GM10248 (cell line): ENCODE measurements around the gene NSD1.

Source experiments
- CTCF ChIA-PET: fragments of 300-600 bp; sonication (Branson Sonifier 250); formaldehyde crosslinking; extraction: SDS; loops from one replicate; lab custom pipeline; 2021; ENCODE audit warnings: antibody characterized with exemption; lab: Yijun Ruan, JAX
- POLR2A ChIA-PET: fragments of 350-650 bp; sonication (Branson Sonifier 250); formaldehyde crosslinking; extraction: SDS; loops from one replicate; lab custom pipeline; 2020; ENCODE audit warnings: antibody characterized with exemption; lab: Yijun Ruan, JAX
- DNase-seq: peaks from one replicate; pipeline ENCODE4 v3.0.0; 2012; ENCODE audit errors: extremely low spot score
- CTCF ChIP-seq: IDR thresholded peaks from 2 replicates; pipeline ENCODE4 v1.5.1; 2012; ENCODE audit warnings: mild to moderate bottlenecking, low read depth; ENCODE audit errors: extremely low read depth, missing control alignments, control extremely low read depth

Gene NSD1

GRCh38 chr5:177271113-177271512 is 137.5 kb downstream of the NSD1 start:
- TF ChIP-seq CTCF, result no peak
- no peak for DNase-seq
- ChIA-PET CTCF (interaction anchor here (1.0 to 1.3 kb wide), 6 partner anchors 9 to 164 kb away, joined by 3 to 5 read pairs (median 4); no protein-coding TSS in a partner anchor), POLR2A (no interaction called here)

- no peak for TF ChIP-seq CTCF
- POLR2A ChIA-PET, result no interaction called here
- DNase-seq, result no peak
- CTCF ChIA-PET, result no interaction called here
Observed at GRCh38 chr5:177275883-177276282, 142.3 kb downstream of the NSD1 start.

GRCh38 chr5:177276886-177277285 is 143.3 kb downstream of the NSD1 start:
- ChIA-PET POLR2A (no interaction called here), CTCF (no interaction called here)
- no peak for DNase-seq
- no peak for TF ChIP-seq CTCF

GRCh38 chr5:177288191-177288590 is 154.6 kb downstream of the NSD1 start:
- no peak for TF ChIP-seq CTCF
- CTCF ChIA-PET, result interaction anchor here (0.6 to 1.5 kb wide), 3 partner anchors 54 to 175 kb away, joined by 3 read pairs; no protein-coding TSS in a partner anchor
- POLR2A ChIA-PET, result no interaction called here

GRCh38 chr5:177290816-177291596 is 157.4 kb downstream of the NSD1 start:
- no peak for DNase-seq
- ChIA-PET POLR2A (no interaction called here), CTCF (interaction anchor here (0.9 to 1.7 kb wide), 2 partner anchors 17 to 18 kb away, joined by 3 to 4 read pairs; no protein-coding TSS in a partner anchor)
- TF ChIP-seq CTCF, result no peak

More at GRCh38 chr5:177288191-177288590, 154.6 kb downstream of the NSD1 start:
- no peak for DNase-seq

GRCh38 chr5:177291735-177292134 is 158.2 kb downstream of the NSD1 start:
- POLR2A ChIA-PET, result interaction anchor here (0.5 kb wide), 1 partner anchor 138 kb away, joined by 4 read pairs; no protein-coding TSS in a partner anchor
- CTCF ChIA-PET, result interaction anchor here (0.9 to 1.7 kb wide), 2 partner anchors 17 to 18 kb away, joined by 3 to 4 read pairs; no protein-coding TSS in a partner anchor
- DNase-seq, result no peak
- TF ChIP-seq CTCF, result no peak
